Measurements from ENCODE around the gene EPS8L2. TPM values are rescaled to one million over a fixed set of nuclear protein-coding genes. Genes with fewer than 3 reads are reported as not detected.
"Not testable (repeated sequence)": the region's sequence is repeated elsewhere in the genome, so short reads cannot be mapped to it uniquely, and the experiment has no call there.

Gene EPS8L2
- total and polyA plus RNA-seq, 8 donors = 52.5 to 190 (median 80.7) TPM

DNA sequence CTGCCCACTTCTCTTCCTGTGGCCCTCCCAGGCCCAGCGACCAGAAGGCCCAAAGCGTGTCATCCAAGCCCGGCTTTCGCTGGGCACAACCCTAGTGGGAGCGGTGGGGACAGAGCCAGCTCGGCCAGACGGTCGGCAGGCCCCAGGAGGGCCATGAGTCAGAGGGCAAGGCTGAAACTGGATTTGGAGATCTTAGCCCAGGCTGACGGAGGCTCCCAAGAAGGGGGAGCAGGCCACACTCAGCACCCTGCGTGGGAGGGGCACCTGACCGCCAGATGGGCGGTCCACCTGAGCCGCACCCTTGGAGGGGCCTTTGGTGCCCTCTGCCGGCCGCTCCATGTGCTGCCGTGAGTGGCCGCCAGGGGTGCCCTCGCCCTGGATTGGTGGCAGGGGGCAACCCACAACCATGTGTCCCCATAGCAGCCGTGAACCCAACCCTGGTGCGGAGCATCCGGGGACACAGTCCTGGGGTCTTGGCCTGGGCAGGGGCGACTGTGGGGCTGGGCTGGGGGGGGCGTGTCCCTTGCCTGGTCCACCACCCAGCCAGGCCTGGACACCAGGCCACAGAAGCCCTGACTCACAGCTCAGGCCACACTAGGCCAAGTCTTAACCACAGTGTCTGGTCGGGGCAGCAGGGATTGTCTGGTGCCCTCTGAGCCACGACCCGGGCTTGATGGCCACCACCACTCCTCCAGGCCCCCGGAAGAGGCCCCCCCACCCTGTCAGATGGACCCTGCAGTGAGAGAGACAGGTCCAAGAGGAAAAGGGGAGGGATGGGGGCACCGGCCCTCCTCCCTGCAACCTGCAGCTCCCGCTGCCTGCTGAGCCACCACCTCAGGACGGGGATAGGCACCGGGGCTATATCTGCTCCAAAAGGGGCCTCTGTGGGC, 22.1 kb downstream of the EPS8L2 start:
- Histone ChIP-seq H3K9me3 (no peaks in the 10 kb centered on the region), H3K4me3 (no peak overlapping the region), H3K36me3 (peaks cover 0 to 4% of the 10 kb centered on the region in 2 donors), H3K27me3 (peaks cover 14 to 74% of the 10 kb centered on the region in 2 donors), H3K4me1 (peaks cover 3 to 48% of the 10 kb centered on the region in 2 donors), H3K27ac (peak overlapping the region in 1 of 2 donors; percentile 61)
- ATAC-seq = peak; percentile 95
- TF ChIP-seq, protein P1, sequence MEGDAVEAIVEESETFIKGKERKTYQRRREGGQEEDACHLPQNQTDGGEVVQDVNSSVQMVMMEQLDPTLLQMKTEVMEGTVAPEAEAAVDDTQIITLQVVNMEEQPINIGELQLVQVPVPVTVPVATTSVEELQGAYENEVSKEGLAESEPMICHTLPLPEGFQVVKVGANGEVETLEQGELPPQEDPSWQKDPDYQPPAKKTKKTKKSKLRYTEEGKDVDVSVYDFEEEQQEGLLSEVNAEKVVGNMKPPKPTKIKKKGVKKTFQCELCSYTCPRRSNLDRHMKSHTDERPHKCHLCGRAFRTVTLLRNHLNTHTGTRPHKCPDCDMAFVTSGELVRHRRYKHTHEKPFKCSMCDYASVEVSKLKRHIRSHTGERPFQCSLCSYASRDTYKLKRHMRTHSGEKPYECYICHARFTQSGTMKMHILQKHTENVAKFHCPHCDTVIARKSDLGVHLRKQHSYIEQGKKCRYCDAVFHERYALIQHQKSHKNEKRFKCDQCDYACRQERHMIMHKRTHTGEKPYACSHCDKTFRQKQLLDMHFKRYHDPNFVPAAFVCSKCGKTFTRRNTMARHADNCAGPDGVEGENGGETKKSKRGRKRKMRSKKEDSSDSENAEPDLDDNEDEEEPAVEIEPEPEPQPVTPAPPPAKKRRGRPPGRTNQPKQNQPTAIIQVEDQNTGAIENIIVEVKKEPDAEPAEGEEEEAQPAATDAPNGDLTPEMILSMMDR (IDR thresholded peaks at IDR 0.05) = peak; percentile 92 to 98
- intact Hi-C loops (cut with DNase I) = loop anchor here in 1 of 2 donors (5.0 kb wide), 1 partner anchor 66 kb away; no protein-coding TSS in a partner anchor
- DNase-seq = peak in 3 of 4 donors; percentile 80 to 96 (median 84)

DNA sequence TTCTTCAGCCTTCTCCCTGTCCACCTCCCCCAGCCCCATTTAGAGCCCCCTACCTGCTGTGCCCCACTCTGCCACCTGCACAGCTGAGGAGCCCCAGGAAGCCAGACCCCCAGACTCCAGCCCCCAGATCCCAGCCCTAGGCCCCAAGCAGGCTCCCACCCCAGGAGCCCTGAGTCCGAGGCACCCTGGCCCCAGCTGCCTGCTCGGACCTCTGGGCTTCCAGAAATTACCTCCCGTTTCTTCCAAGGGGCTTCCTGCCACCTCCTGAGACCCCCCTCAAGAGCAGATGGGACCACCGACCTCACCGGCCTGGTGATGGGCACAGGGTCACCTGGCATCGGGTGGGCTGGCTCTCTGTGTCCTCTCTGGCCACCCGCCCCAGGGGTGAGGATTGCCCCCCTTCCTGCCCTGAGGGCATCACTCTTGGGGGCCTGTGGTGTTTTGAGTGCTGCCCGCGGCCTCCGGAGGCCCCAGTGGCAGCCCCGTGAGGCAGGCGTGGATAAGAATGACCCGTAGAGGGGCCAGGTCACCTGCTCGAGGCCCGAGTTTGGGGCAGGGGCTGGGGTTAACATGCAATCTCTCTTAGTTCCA, 23.0 kb downstream of the EPS8L2 start:
- no peak for DNase-seq

DNA sequence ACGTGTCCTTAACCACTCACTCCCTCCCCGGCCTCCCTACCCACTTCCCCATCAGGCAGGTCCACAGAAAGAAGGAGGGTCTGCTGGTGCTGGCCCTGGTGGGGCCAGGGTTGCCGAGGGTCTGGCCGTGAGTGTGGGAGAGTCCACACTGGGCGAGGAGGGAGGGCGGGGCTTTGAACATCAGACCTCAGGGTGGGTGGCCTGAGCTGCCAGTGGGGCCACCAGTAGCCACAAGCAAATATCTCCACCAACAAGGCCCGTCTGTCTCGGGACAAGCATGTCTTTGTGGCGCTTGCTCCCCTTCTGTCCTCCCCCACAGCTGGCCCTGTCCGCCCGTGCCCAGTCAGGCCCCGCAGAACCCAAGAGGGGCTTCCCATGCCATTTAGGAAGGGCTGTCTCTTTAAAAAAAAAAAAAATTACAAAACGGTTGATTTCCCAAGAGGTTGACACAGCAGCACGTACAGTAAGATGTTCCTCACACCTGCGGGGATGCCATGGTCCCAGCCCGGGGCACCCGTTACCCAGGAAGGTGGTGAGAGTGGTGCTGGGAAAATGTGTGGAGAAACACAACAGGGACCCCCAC, 23.6 kb downstream of the EPS8L2 start:
- intact Hi-C loops (cut with DNase I) = loop anchor here in 1 of 2 donors (5.0 kb wide), 1 partner anchor 67 kb away; no protein-coding TSS in a partner anchor
- ATAC-seq (no peak), DNase-seq (peak in 1 of 4 donors; percentile 77)
- TF ChIP-seq, protein P1 (IDR thresholded peaks at IDR 0.05) = no peak
- peak overlapping the region in 1 of 2 donors; percentile 65 for H3K27ac ChIP-seq
- H3K9me3 ChIP-seq = no peaks in the 10 kb centered on the region
- H3K4me3 ChIP-seq = no peak overlapping the region
- peaks cover 3 to 45% of the 10 kb centered on the region in 2 donors for H3K4me1 ChIP-seq
- H3K27me3 ChIP-seq = peaks cover 14 to 61% of the 10 kb centered on the region in 2 donors
- no peaks in the 10 kb centered on the region for H3K36me3 ChIP-seq

More for the DNA sequence above, 23.0 kb downstream of the EPS8L2 start:
- intact Hi-C loops (cut with DNase I) = loop anchor here in 1 of 2 donors (5.0 kb wide), 1 partner anchor 67 kb away; no protein-coding TSS in a partner anchor
- TF ChIP-seq, protein P1 (IDR thresholded peaks at IDR 0.05) = no peak
- peaks cover 14 to 67% of the 10 kb centered on the region in 2 donors for H3K27me3 ChIP-seq
- H3K9me3 ChIP-seq = no peaks in the 10 kb centered on the region
- H3K36me3 ChIP-seq = peaks cover 0 to 4% of the 10 kb centered on the region in 2 donors
- H3K4me3 ChIP-seq = no peak overlapping the region
- peak overlapping the region in 1 of 2 donors; percentile 65 for H3K27ac ChIP-seq
- H3K4me1 ChIP-seq = peaks cover 3 to 45% of the 10 kb centered on the region in 2 donors
- no peak for ATAC-seq

DNA sequence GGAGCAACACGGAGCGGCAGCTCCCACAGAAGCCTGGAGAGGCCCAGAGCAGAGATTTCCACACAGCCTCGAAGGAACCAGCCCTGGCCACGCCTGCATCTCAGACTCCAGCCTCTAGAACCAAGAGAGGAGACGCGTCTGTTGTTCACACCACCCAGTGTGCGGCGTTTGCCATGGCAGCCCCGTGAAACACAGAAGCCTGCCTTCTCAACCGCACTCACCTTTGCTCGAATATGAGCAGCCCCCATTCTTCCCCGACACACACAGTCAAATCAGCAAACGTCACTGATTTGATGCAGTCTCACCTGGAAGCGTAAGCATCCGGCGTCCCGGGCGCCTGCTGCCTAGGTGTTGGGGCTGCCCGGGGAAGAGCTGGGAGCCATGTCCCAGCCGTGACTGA, 27.0 kb downstream of the EPS8L2 start:
- Histone ChIP-seq H3K4me3 (no peak overlapping the region), H3K27ac (no peak overlapping the region), H3K4me1 (peaks cover 0 to 31% of the 10 kb centered on the region in 2 donors), H3K9me3 (no peaks in the 10 kb centered on the region), H3K36me3 (no peaks in the 10 kb centered on the region), H3K27me3 (peaks cover 0 to 28% of the 10 kb centered on the region in 2 donors)
- ATAC-seq (no peak), DNase-seq (no peak)
- intact Hi-C loops (cut with DNase I) = no loop called here
- TF ChIP-seq, protein P1 (IDR thresholded peaks at IDR 0.05) = no peak

GRCh38 chr11:734541-734940, 28.5 kb downstream of the EPS8L2 start:
- H3K27ac ChIP-seq; H3K4me3 ChIP-seq; H3K9me3 ChIP-seq; intact Hi-C loops (cut with DNase I); ATAC-seq; DNase-seq; H3K36me3 ChIP-seq: not testable (repeated sequence)
- peaks cover 0 to 21% of the 10 kb centered on the region in 2 donors for H3K27me3 ChIP-seq
- peaks cover 0 to 18% of the 10 kb centered on the region in 2 donors for H3K4me1 ChIP-seq
